CD4-positive, alpha-beta T cell treated with Interleukin-1 beta for 1 hour (primary cell): ENCODE results near the gene CDC14B.

Experiments used
- DNase-seq, 2 donors: peaks; one replicate each; pipeline ENCODE4 v3.0.0-alpha.2; 2020 to 2022

Gene CDC14B

GRCh38 chr9:96500696-96501632 is 118.7 kb downstream of the CDC14B start:
- no peak for DNase-seq

GRCh38 chr9:96499257-96499656 is 120.4 kb downstream of the CDC14B start:
- DNase-seq: no peak

DNA sequence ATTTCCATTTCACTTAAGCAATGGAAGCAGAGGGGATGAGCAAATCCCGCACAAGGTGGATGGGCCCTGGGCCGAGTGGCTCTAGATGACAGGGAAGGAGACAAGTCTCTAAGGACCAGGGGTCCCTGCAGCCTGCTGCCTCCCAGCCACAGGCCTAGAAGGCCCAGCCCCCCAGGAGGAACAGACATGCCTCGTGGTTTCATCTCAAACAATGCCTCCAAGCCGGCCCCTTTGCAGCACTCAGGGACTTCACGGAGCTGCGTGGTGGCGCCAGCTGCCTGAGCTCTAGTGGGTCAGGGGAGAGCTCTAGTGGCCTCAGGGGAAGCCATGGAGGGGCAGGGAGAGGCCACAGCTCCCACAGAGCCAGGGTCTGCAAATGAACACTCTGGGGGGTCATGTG is 120.8 kb downstream of the CDC14B start:
- no peak for DNase-seq

GRCh38 chr9:96497117-96497399 is 122.6 kb downstream of the CDC14B start:
- no peak for DNase-seq

- DNase-seq: no peak
Measured at GRCh38 chr9:96496368-96497116, 123.1 kb downstream of the CDC14B start.

DNA sequence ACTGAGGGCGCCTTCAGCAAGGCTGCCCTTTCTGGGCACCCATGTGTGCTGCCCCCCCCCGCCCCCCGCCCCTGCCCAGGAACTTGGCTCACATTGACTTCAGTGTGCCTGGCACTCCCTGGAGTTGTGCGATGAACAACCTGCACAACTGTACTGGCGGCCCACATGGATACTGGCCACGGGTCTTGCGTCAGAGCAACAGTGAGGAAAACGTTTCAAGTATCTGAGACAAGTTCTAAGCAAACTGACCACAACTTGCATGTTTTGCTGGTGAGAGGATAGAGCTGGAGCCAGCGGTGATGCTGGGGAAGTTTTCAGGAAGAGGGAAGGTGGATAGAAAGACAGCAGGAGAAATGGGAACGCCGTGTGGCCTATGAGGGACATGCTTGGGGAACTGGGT is 124.3 kb downstream of the CDC14B start:
- DNase-seq: no peak

GRCh38 chr9:96494215-96494800 is 125.3 kb downstream of the CDC14B start:
- DNase-seq: no peak

- no peak for DNase-seq
Measured at GRCh38 chr9:96493757-96494156, 125.9 kb downstream of the CDC14B start.

DNA sequence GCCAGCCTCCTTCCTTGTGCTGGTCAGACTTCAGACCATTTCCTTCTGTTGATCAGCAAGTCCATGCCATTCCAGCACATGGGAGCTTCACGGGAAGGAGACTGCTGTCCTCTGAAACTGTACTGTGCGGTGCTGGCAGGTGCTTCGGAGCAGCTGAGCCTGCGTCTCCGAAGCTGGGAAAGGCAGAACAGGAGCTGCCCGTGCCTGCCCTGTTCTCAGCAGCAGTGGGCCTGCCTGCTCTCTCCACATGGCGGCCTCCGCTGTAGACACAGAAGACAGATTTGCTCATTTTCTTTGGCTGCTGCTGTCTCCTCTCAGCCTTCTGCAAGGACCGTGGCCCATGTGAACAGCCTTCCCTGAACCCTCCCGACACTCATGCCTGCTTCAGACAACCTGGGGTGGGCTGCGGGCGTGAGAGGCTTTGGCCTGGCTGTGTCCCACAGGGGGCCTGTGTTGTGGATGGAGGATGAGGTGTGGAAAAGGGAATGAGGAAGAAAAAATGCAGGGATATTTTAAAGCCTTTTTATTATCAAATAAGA is 126.6 kb downstream of the CDC14B start:
- DNase-seq: no peak

- no peak for DNase-seq
Measured at GRCh38 chr9:96491880-96492525, 127.6 kb downstream of the CDC14B start.

GRCh38 chr9:96491079-96491879 is 128.4 kb downstream of the CDC14B start:
- no peak for DNase-seq

DNA sequence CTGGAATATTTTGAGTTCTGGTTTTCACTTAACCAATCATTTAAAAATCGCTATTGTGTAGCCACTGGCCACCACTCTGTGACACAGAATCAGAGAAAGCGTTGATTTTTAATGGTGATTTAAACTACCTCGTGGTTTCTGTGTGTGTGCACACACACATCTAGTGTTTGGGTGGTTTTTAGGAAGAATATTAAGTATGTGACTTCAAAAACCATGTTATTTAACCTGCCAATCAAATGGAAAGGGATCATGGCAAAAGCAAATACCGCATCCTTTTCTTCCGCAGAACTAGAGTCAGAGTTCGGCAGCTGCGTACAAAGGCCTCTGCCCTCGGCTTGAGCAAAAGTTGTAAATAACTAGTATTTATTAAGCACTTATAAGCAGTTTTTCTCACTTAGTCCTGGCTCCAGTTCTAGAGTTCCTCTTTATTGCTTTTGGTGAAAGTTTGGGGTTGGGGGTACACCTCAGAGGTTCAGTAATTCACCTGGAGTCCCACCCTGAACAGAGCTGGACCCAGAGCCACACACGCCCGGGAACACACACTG is 129.0 kb downstream of the CDC14B start:
- DNase-seq: no peak

DNA sequence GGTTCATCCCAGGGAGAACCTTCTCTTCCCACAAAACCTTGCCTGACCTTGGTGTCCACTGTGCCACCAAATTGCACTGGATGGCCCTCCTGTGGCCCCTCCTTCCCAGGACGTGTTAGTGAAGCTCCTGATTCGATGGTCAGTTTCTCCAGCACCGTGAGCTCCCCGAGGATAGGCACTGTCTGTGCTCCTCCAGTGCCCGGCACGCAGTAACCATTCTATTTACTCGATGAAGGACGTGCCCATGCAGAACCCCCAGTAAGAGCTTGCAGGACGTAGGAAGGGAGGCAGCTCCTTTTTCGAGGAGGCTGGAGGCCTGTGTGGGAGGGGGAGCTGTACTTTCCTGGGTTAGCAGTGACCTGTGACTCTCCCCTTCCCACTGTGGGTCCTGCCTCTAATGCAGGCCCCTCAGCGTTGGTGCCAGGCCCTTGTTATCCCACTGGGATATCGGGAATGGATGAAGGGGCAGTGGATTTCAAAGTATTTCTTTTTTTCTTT is 130.1 kb downstream of the CDC14B start:
- no peak for DNase-seq

GRCh38 chr9:96487949-96488348 is 131.7 kb downstream of the CDC14B start:
- DNase-seq: no peak

GRCh38 chr9:96487029-96487396 is 132.6 kb downstream of the CDC14B start:
- no peak for DNase-seq

DNA sequence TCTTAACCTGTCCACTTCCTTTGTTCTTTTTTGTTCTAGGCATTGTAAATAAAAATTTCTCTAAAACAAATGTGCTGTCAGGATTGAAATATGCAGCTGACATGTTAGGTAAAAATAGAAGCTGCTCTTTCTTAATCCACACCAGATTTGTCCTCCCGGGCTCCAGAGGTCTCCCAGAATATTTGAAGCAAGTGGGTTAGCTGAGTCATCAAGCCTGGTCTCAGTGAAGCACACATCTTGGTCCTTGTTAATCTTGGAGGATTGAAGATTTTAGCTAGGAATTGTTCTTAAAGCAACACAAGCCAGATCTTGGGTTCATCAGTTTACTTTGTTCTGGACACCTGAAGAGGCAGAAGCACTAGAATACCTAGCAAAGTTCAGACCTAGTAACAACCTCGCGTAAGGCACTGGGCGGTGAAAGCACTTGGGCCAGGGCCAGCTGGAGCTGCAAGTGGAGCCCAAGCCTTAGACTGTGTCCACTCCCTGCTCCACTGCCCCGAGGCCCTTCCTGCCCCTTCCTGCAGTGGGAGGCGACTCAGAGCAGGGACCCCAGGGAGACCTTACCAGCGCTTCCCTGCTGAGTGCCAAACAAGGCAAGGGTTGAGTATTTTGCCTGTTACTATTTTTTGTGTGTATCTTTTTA is 133.1 kb downstream of the CDC14B start:
- no peak for DNase-seq

- DNase-seq: no peak
Measured at GRCh38 chr9:96485280-96485679, 134.4 kb downstream of the CDC14B start.

DNA sequence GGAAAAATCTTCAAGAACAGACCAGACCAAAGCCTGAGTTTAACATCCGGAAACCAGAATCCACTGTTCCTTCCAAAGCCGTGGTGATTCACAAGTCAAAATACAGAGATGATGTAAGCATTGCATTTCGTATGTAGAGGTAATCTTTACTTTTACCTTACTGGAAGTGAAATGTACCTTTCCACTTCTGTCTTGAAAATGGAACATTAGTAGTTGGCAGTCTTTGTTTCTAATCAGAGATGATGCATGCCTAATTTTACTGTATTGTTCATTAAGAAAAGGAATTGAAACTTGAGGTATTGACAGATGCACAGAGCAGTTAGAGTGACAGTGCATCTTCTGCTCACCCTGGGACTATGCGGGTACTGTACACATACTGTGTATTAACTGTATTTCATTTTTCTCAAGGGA is 135.1 kb downstream of the CDC14B start:
- no peak for DNase-seq

DNA sequence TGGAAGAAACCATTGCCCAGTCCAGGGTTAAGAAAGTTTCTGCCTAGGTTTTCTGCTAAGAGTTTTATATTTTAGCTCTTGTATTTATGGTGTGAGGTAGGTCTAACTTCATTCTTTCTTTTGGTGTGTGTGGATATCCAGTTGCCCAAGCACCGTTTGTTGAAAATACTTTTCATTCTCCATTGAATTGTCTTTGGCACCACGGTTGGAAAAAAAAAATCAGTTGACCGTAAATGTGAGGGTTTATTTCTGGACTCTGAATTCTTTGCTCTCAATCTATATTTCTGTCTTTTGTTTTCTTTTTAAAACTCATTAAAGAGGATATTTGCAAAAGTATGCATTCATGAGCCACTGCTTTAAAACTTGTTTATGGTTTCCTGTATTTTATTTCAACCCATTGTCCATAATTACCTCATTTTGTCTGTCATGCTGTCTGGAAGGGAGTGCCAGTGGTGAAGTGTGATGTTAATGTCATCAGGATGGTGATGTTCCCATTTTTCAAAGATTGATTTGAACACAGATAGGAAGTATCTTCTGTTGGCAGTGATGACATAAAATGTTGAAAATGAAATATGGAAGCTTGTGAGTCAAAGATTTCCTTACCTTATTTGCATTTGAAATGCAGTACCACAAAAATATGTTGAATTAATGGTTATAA is 135.8 kb downstream of the CDC14B start:
- no peak for DNase-seq

DNA sequence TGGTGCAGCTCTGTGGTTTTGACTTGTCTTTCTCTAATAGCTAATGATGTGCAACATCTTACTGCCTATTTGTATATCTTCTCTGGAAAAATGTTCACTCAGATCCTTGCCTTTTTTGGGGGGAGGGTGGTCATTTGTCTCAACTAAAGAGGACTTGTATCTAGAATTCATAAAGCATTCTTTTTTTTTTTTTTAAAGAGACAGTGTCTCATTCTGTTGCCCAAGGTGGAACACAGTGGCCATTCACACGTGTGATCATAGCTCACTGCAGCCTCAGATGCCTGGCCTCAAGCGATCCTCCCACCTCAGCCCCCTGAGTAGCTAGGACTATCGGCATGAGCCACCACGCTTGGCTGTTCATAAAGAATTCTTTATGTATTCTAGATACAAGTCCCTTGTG is 136.4 kb downstream of the CDC14B start:
- DNase-seq: no peak

GRCh38 chr9:96482476-96482875 is 137.2 kb downstream of the CDC14B start:
- no peak for DNase-seq
